GM10847 (cell line): ENCODE measurements around the gene MOGAT1.

Experiments
- POLR2A ChIP-seq: IDR thresholded peaks from 2 replicates; pipeline ENCODE4 v1.6.1; 2011; ENCODE audit not compliant: insufficient read length; ENCODE audit errors: extremely low read depth

Gene MOGAT1

DNA sequence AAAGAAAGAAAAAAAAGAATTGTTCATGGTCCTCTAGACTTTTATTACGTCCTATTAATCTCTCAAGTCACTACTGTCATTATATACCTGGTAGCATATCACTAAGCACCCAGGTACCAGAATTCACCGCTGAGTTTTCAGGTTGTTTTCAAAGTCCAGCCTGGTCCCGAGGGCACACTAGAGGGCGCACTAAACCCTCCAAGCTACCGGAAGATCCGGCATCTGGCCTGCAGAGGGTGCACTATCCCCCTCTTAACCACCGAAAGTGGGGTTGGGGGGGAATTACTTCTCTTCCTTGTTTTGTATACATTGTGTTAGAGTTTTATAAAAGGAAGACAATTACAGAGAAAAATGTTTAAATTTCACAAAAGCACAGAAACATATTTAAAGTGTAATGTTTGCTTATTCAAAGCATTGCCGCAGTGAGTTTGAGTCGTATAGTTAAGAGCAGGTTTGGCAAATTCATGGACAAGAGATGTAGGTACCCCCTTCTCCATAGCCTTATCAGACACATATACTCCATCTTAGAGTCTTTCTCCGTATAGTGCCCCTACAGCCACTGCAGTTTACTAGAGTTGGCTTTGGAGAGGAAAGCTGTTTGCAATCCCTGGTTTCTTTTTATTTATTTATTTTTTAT lies 19.2 kb downstream of the MOGAT1 start:
- no peak for TF ChIP-seq POLR2A

DNA sequence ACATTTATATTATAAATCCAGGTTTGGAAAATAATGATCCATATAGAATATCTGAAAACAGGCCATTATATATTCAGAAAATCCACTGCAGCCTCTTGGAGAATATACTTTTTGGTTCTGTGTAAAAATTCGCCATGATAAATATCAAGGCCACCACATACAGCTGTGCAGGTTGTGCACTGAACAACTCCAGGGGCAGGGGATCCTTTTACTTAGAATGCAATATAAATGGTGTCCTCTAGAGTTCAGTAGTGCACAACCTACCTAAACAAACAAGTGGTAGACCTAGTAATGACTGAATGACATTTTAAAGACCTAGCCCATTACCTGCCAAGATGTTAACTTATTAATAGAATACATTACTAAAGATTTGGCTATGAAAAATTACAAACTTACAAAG lies 22.4 kb downstream of the MOGAT1 start:
- no peak for TF ChIP-seq POLR2A

DNA sequence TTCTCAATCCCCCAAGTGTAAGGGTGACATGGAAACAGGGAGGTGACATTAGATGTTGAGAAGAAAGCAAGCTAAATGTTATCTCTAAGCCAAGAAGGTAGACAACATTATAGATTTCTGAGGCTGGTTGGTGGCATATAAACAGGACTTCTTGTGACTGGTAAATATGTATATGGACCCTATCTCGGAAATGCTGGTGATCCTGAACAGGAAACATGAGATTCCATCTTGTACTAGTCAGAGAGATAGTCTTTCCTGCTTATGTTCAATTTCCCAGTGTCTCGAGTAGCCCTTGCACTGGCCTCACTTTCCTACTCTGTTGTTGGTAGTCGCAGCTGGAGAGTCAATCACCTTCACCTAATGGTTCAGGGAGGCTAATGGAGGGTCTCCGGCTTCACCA lies 26.8 kb downstream of the MOGAT1 start:
- TF ChIP-seq POLR2A: no peak

DNA sequence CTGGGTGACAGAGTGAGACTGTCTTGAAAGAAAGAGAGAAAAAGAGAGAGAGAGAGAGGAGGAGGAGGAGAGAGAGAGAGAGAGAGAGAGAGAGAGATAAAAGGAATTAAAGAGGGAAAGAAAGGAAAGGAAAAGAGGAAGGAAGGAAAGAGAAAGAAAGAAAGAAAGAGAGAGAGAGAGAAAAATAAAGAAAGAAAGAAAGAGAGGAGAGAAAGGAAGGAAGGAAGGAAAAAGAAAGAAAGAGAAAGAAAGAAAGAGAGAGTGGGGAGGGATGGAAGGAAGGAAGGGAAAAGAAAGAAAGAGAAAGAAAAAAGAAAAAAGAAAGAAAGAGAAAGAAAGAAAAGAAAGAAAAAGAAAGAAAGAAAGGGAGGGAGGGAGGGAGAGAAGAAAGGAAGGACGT lies 29.8 kb downstream of the MOGAT1 start:
- no peak for TF ChIP-seq POLR2A

DNA sequence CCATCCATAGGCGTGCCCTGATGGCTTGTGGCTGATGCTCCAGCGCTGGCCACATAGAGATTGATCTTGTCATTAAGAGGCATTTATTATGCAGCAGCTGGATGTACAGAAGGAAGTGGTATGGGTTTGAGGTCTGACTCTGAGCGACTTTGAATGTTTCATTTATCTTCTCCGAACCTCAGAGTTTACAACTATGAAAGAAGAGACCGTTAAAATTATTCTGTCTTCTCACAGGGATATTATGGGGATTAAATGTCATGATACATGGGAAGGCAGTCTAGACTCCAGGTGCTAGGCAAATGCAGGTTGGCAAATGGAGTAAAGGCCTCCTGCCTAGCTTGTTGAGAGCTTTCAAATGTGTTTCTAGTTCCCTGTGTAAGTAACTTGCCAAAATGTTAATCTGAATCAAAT lies 30.3 kb downstream of the MOGAT1 start:
- TF ChIP-seq POLR2A: no peak

DNA sequence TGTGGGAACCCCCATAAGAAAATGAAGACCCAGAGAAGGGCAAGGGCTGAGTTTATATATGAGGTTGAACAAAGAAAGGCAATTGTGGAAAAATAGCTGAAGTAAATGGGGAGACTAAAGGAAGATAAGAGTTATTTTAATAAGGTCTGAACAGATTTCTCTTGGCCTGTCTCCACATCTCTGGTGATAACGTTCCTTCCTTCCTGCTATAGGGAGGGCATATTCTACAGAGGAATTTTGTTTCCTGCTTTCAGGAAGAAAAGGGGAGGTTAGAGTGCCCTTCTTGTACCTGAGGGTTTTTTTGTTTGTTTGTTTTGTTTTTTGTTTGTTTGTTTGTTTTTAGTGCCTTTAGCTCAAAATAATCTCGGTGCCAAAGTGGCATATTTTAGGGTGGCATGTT lies 31.6 kb downstream of the MOGAT1 start:
- no peak for TF ChIP-seq POLR2A

DNA sequence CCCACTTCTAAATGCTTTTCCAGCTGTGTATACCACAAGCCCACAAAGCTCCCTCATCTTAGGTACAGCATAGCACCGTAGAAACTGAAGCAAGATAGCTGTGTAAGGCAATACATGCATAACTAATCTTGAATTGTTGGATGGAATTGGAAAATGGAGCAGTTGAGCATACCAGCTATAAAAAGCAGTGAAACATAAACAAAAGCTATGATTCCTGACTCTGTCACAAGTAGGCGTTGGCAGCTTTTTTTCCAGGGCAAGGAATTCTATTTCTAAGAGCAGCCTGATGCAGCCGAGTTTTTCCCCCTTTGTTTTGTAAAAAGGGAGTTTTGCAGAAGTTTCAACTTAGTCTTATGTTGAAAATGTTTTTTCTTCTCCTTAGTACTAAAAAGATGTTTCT lies 32.4 kb downstream of the MOGAT1 start:
- TF ChIP-seq POLR2A: no peak

DNA sequence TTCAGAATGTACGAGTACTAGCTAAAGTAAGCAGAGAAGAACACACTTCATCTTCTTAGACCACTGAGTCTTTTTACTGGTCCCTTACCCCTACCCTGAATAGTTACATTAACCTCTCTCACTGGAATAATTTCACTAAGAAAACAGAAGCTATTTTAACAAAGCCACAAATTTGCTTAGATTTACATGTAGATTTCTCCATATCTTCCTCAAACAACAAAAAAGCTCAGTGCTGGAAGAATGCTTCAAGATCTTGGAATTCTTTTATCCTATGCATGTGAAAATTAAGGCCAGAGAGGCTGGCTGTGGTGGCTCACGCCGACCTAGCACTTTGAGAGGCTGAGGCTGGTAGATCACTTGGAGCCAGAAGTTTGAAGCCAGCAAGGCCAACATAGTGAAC lies 35.2 kb downstream of the MOGAT1 start:
- TF ChIP-seq POLR2A: no peak

DNA sequence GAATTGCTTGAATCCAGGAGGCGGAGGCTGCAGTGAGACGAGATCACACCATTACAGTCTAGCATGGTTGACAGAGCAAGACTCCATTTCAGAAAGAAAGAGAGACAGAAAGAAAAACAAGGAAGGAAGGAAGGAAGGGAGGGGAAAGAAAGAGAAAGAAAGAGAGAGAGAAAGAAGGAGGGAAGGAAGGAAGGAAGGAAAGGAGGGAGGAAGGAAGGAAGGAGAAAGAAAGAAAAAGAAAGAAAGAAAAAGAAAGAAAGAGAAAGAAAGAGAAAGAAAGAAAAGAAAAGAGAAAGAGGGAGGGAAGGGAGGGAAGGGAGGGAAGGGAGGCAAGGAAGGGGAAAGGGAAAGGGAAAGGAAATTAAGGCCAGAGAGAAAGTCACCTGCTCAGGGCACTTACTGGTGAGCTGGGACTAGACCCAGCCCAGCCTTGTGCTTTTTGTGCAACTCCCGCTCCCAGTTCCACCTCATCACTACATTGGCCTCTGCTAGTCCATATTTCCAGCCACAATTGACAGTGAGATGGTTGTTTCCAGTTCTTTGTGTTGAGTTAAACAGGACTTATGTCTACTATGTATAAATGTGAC lies 35.7 kb downstream of the MOGAT1 start:
- TF ChIP-seq POLR2A: no peak

DNA sequence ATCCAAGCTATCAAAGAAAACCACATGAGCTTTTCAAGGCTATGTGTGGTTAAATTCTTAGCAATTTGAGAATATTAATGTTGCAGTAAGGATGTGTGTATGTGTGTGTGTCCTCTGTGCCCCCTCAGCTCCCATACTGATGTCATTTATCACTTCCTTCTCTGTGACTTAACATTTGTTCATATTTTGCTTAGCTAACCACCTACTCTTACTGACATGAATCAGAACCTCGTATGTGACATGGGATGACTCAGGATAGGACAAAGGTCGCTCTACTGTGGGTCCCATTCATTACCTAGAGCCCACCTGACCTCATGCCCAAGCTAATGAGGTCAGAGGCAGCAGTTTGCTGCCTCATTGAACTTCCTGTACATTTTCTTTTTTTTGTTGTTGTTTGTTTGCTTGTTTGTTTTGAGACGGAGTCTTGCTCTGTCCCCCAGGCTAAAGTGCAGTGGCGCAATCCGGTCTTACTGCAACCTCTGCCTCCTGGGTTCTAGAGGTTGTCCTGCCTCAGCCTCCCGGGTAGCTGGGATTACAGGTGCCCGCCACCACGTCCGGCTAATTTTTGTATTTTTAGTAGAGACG lies 36.3 kb downstream of the MOGAT1 start:
- no peak for TF ChIP-seq POLR2A

DNA sequence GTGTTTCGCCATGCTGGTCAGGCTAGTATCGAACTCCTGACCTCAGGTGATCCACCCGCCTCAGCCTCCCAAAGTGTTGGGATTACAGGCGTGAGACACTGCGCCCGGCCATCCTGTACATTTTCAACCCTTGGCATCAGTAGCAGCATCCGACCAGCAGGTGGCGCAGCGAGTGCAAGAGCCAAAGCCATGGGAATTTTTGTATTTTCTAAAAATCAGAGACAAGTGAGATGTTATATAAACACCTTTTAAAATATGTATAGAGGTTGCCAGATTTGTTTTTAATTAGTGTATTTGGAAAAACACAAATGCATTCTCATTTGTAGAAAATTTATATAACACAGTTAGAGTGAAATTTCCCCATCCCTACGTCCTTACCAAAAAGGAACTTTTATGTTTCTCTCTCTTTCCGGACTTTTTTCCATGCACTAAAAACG lies 36.8 kb downstream of the MOGAT1 start:
- TF ChIP-seq POLR2A: no peak

DNA sequence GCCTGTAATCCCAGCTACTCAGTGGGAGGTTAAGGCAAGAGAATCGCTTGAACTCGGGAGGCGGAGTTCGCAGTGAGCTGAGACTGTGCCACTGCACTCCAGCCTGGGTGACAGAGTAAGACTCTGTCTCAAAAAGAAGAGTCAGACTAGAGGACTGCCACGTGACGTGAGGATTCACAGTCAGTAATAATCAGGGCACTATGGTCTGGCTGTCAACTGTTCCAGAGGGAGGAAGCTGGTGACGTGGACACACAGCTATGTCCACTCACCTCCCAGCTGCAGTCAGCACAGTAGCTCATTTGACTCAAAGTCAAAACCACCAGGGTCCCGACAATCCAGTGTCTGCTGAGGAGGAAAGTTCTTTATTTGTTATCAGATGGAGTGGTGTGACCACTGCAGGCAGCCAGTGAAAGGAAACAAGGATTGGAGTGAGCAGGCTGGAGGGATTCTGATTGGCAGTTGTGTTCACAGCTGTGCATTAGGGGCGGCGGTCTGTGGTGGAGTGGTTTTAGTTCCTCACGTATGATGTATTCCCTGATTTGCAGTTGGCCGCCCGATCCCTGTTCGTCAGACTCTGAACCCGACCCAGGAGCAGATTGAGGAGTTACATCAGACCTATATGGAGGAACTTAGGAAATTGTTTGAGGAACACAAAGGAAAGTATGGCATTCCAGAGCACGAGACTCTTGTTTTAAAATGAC lies 37.9 kb downstream of the MOGAT1 start:
- TF ChIP-seq POLR2A: no peak

DNA sequence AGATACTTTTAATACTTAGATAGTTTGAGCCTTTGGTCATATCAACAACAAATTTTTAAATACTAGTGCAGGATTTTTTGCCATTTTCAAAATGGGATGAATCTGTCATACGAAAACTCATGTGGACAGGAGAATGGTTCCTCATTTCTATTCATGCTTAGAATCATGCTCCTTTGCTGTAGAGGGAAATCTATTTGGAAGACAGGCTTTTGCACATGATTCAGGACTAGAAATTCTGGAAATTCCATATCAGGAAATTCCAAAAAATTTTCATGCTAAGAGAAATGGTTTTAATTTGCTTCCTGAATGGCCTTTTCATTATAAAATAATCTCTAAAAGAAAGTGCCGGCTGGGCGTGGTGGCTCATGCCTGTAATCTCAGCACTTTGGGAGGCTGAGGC lies 39.3 kb downstream of the MOGAT1 start:
- no peak for TF ChIP-seq POLR2A

DNA sequence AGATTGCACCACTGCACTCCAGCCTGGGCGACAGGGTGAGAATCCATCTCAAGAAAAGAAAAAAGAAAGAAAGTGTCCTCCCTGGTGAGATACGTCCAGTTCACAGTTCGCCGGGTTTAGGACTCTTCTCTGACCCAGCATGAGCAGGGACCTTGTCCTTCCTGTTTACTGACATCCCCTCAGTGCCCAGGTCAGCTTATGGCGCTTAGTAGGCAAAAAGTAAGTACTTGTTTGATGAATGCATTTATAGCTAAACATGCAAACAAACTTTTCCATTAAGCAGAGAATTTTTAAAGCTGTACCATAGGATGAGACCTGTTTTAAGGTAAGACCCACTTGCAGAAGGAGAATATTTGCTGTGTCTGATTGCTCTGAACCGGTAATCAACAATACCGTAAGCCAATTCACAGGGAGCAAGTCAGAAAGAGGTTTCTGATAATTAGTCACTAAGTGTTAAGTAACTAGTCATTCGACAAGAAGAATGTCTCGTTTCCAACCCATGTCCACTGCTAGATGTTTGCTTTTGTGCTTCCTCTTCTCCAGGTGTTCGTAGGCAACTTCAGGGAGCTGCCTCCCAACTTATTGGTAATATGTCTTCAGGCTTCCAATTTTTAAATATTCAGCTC lies 40.0 kb downstream of the MOGAT1 start:
- TF ChIP-seq POLR2A: no peak

DNA sequence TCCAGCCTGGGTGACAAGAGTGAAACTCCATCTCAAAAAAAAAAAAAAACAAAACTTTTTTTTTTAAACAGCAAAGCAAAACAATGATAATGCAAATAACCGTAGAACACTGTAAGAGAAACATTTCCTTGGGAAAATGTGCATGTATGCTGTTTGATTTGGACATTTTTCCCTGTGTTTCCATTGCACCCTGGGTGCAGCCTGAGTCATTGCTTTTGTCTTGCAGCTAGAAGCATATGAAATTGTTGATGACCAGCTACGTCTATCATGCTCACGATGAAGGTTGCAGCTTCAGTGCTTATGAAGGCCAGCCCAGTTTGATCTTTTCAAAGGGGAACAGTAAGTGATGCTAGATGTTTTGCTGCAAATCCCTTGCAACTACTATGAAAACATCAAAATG lies 41.5 kb downstream of the MOGAT1 start:
- TF ChIP-seq POLR2A: no peak
